Mucosa of gallbladder (tissue), 1 donor: ENCODE data around the gene CNTFR. TPM values are rescaled to one million over a fixed set of nuclear protein-coding genes. Genes with fewer than 3 reads are reported as not detected.
"Not testable (repeated sequence)": the region's sequence is repeated elsewhere in the genome, so short reads cannot be mapped to it uniquely, and the experiment has no call there.

Experiments
- DNase-seq: peaks from one replicate; pipeline ENCODE4 v3.0.0-alpha.2; 2020; ENCODE audit warnings: low spot score
- total RNA-seq: library from RNA; stranded (reverse); gene quantifications from one replicate; pipeline ENCODE4 v1.2.1, GENCODE V29; 2021
- donor health status: DM: no; HTN: no; CAD: no.

CNTFR gene
- total RNA-seq, 1 donor from 2014 or later = 23.0 TPM

- no peak for DNase-seq
These were observed 34.5 kb downstream of the CNTFR start for GRCh38 chr9:34555002-34555348.

- no peak for DNase-seq
These were observed 35.1 kb downstream of the CNTFR start for GRCh38 chr9:34554211-34555001.

GRCh38 chr9:34553511-34554021 is 36.0 kb downstream of the CNTFR start:
- no peak for DNase-seq

- DNase-seq = no peak
These were observed 36.5 kb downstream of the CNTFR start for GRCh38 chr9:34552986-34553385.

- DNase-seq = no peak
These were observed 36.9 kb downstream of the CNTFR start for GRCh38 chr9:34552606-34552981.

- no peak for DNase-seq
These were observed 37.5 kb downstream of the CNTFR start for GRCh38 chr9:34551751-34552605.

- no peak for DNase-seq
These were observed 38.7 kb downstream of the CNTFR start for GRCh38 chr9:34550681-34551270.

- DNase-seq = no peak
These were observed 39.4 kb downstream of the CNTFR start for GRCh38 chr9:34550016-34550680.

- DNase-seq = no peak
These were observed 40.2 kb downstream of the CNTFR start for GRCh38 chr9:34549407-34549732.

GRCh38 chr9:34547960-34548611 is 41.4 kb downstream of the CNTFR start:
- DNase-seq = peak; percentile 77

- peak; percentile 62 for DNase-seq
These were observed 42.4 kb downstream of the CNTFR start for GRCh38 chr9:34546834-34547827.

- DNase-seq = no peak
These were observed 43.3 kb downstream of the CNTFR start for GRCh38 chr9:34546102-34546833.

- DNase-seq = no peak
These were observed 44.0 kb downstream of the CNTFR start for GRCh38 chr9:34545497-34545896.

- DNase-seq = no peak
These were observed 45.5 kb downstream of the CNTFR start for GRCh38 chr9:34544035-34544434.

GRCh38 chr9:34541540-34541939 is 48.0 kb downstream of the CNTFR start:
- DNase-seq = no peak

- peak; percentile 37 for DNase-seq
These were observed 48.7 kb downstream of the CNTFR start for GRCh38 chr9:34540827-34541226.

- no peak for DNase-seq
These were observed 52.8 kb downstream of the CNTFR start for GRCh38 chr9:34536685-34537084.

- DNase-seq = not testable (repeated sequence)
These were observed 57.5 kb downstream of the CNTFR start for GRCh38 chr9:34532041-34532440.

GRCh38 chr9:34526026-34526425 is 63.5 kb downstream of the CNTFR start:
- DNase-seq = no peak

GRCh38 chr9:34524349-34524748 is 65.2 kb downstream of the CNTFR start:
- DNase-seq = no peak
